ENCODE measurements around the gene MAPK1IP1L. TPM values are rescaled to one million over a fixed set of nuclear protein-coding genes. Genes with fewer than 3 reads are reported as not detected.

The MAPK1IP1L gene
- total and polyA plus RNA-seq, 2 of the 8 experiments (the other 6 are each of a cell fraction or from before 2014, with no cell fraction given): 111 to 228 TPM

DNA sequence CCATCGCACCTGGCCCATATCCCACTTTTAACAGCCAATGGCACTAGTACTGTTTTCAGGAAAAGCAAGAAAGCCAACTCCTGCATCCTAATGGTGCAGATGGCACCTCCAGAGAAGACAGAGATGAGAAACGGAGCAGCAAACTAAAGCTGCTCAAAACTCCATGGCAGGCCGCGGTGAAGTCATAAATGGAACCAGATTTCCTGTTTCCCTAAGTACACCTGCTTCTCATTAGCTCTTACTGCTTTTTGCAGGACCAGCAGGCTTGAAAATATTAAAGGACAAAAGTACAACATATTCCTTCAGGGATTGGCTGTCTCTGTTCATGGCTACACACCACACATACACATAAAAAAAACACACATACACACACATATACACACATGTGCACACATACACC is 40.9 kb downstream of the MAPK1IP1L start:
- no peak overlapping the region for H3K9ac ChIP-seq (replicated peaks in 1 of 4; ENCODE audit: extremely low read depth in 1 of 4, low read depth in 3 of 4, low read length in 3 of 4)
- no peaks in the 10 kb centered on the region for H4K20me1 ChIP-seq (replicated peaks in 1 of 2; ENCODE audit: control insufficient read depth in 1 of 2, insufficient read depth in 2 of 2, low read length in 2 of 2)
- H3K18ac ChIP-seq (ENCODE audit: extremely low read depth, low read length): no peak overlapping the region
- H3K4me2 ChIP-seq (ENCODE audit: insufficient read depth in 1 of 2, low read depth in 2 of 2, low read length in 2 of 2): no peak overlapping the region
- no peaks in the 10 kb centered on the region for H3K79me1 ChIP-seq (ENCODE audit: low read depth, low read length)
- no peak overlapping the region for H3K4me3 ChIP-seq (ENCODE audit: extremely low read depth in 1 of 4, insufficient read depth in 2 of 4, low read depth in 3 of 4, low read length in 4 of 4)
- H3K4me1 ChIP-seq (replicated peaks in 1 of 4; ENCODE audit: control insufficient read depth in 3 of 4, insufficient read depth in 4 of 4, low read length in 3 of 4): no peaks in the 10 kb centered on the region
- peaks cover 3% of the 10 kb centered on the region; the same call in 1 of the 2 replicates for H3K23me2 ChIP-seq (ENCODE audit: low read depth, low read length)
- H3K27ac ChIP-seq (ENCODE audit: low read depth, low read length): no peak overlapping the region
- H2BK12ac ChIP-seq (ENCODE audit: low read depth, low read length): no peak overlapping the region
- ChIA-PET CTCF (ENCODE audit: partially characterized antibody) (interaction anchor here (0.7 to 2.1 kb wide), 12 partner anchors 13 to 264 kb away, joined by 3 to 15 read pairs (median 4); no protein-coding TSS in a partner anchor), POLR2A (ENCODE audit: partially characterized antibody) (interaction anchor here (1.2 to 4.6 kb wide), 5 partner anchors 11 to 46 kb away, joined by 4 to 17 read pairs (median 5); partner anchors contain the start of gene MAPK1IP1L)
- H3K27me3 ChIP-seq (replicated peaks in 1 of 4; ENCODE audit: control insufficient read depth in 3 of 4, extremely low read depth in 1 of 4, insufficient read depth in 3 of 4, low read length in 3 of 4): no peaks in the 10 kb centered on the region
- H2BK5ac ChIP-seq (ENCODE audit: low read depth, low read length): no peak overlapping the region
- TF ChIP-seq HDAC2 (IDR thresholded peaks at IDR 0.05; ENCODE audit: borderline replicate concordance in 1 of 2, low read depth in 2 of 2, low read length in 2 of 2): no peak
- no peak overlapping the region for H3K14ac ChIP-seq (ENCODE audit: insufficient read length)
- no peak overlapping the region for H3K4ac ChIP-seq (replicated peaks; ENCODE audit: insufficient read length, low read depth, low read length)
- no peak overlapping the region for H2AK5ac ChIP-seq (ENCODE audit: low read depth, low read length)
- no peaks in the 10 kb centered on the region for H3K9me3 ChIP-seq (ENCODE audit: insufficient read depth in 2 of 2, low read depth in 1 of 2, low read length in 1 of 2)
- no peaks in the 10 kb centered on the region for H3K79me2 ChIP-seq (ENCODE audit: control insufficient read depth in 1 of 2, insufficient read depth in 2 of 2, low read length in 2 of 2)
- no peak overlapping the region for H3K56ac ChIP-seq (replicated peaks; ENCODE audit: insufficient read length, low read depth, low read length)
- no peak overlapping the region for H2AFZ ChIP-seq (ENCODE audit: low read length)
- H4K5ac ChIP-seq (ENCODE audit: insufficient read length, low read depth, low read length): no peak overlapping the region
- no peaks in the 10 kb centered on the region for H3K36me3 ChIP-seq (ENCODE audit: control insufficient read depth in 2 of 4, insufficient read depth in 4 of 4, low read length in 3 of 4)
- H4K8ac ChIP-seq (ENCODE audit: extremely low read depth, insufficient read depth, low read length): no peak overlapping the region
- H4K91ac ChIP-seq (replicated peaks; ENCODE audit: insufficient read length, low read length): no peak overlapping the region
- FAIRE-seq (no peak), DNase-seq (ENCODE audit: low read depth in 1 of 2, low spot score in 2 of 2) (no peak)
- H2BK15ac ChIP-seq (ENCODE audit: low read length): no peak overlapping the region
- H2BK20ac ChIP-seq (ENCODE audit: low read length): no peak overlapping the region
- H3K23ac ChIP-seq (ENCODE audit: insufficient read length): no peak overlapping the region
- no peak overlapping the region for H2BK120ac ChIP-seq (replicated peaks; ENCODE audit: low read depth, low read length)
- 92% methylated on average over 4 of the region's 4 CpGs; no CpG with 5 or more reads in 1 of the 2 experiments for WGBS, 2 experiments (ENCODE audit: extremely low coverage in 1 of 2, insufficient coverage in 1 of 2, insufficient read length in 1 of 2, insufficient replicate concordance in 2 of 2, low coverage in 1 of 2, low lambda C conversion rate in 2 of 2, missing lambda C conversion rate in 1 of 2)

All from H1 (cell line).